Measurements from ENCODE around the gene STRIP2.
"Not testable (repeated sequence)": the region's sequence is repeated elsewhere in the genome, so short reads cannot be mapped to it uniquely, and the experiment has no call there.

STRIP2 gene

DNA sequence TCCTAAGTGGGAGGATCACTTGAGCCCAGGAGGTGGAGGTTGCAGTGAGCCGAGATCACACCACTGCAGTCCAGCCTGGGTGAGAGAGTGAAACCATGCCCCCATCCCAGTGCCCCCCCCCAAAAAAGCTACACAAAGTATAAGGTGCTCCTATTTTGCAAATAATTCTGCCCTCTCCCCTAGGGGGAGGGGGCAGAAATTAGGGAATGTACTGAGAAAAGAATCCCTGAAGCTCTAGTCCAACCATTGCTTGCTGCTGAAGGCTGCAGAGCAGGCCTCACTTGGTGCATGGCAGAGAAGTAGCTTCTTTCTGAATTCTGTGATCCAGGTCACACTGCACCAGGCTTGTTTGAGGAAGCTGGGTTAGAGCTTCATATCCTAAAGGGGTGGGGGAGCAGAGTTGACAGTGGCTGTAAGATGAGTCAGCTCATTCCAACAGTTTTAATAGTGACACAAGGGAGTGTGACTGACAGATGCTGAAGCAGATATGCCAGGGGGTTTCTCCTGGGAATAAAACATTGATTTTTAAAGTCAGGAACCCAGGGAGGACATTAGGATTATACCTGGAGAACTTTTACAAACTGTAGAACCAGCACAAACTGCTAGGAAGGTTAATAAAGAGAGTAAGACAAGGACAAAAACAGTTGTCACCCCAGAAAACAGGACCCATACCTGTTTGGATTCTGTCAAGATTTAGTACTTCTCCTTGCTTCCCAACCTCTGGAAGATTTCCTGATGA, 32.8 kb upstream of the STRIP2 start:
- Histone ChIP-seq H3K27ac (ENCODE audit: low read depth, low read length) (no peak overlapping the region), H4K20me1 (ENCODE audit: control insufficient read depth, insufficient read depth, low read depth, low read length) (no peaks in the 10 kb centered on the region), H3K27me3 (ENCODE audit: control insufficient read depth, low read length) (no peaks in the 10 kb centered on the region), H3K9me3 (ENCODE audit: control insufficient read depth, insufficient read depth, low read length) (no peaks in the 10 kb centered on the region), H3K4me2 (ENCODE audit: low read length) (no peak overlapping the region), H3K4me1 (ENCODE audit: control insufficient read depth, low read length) (no peaks in the 10 kb centered on the region), H3F3A (ENCODE audit: control insufficient read depth, insufficient read depth) (no peaks in the 10 kb centered on the region), H3K36me3 (ENCODE audit: control insufficient read depth, low read length) (no peaks in the 10 kb centered on the region), H3K79me2 (ENCODE audit: control insufficient read depth, low read length) (no peaks in the 10 kb centered on the region), H3K9me2 (replicated peaks; ENCODE audit: control insufficient read depth, low read length) (no peaks in the 10 kb centered on the region), H3K4me3 (ENCODE audit: low read length) (no peak overlapping the region)
- no peak for TF ChIP-seq CTCF (IDR thresholded peaks at IDR 0.05; ENCODE audit: low read depth, low read length, poor library complexity, severe bottlenecking)
- no peak for TF ChIP-seq EZH2phosphoT487 (IDR thresholded peaks at IDR 0.05; ENCODE audit: borderline replicate concordance, low read length)

- Histone ChIP-seq H3K9me3 (ENCODE audit: control insufficient read depth, insufficient read depth, low read length) (no peaks in the 10 kb centered on the region), H3F3A (ENCODE audit: control insufficient read depth, insufficient read depth) (no peaks in the 10 kb centered on the region), H3K79me2 (ENCODE audit: control insufficient read depth, low read length) (no peaks in the 10 kb centered on the region), H3K27ac (ENCODE audit: low read depth, low read length) (no peak overlapping the region), H3K36me3 (ENCODE audit: control insufficient read depth, low read length) (no peaks in the 10 kb centered on the region), H4K20me1 (ENCODE audit: control insufficient read depth, insufficient read depth, low read depth, low read length) (no peaks in the 10 kb centered on the region), H3K9me2 (replicated peaks; ENCODE audit: control insufficient read depth, low read length) (no peaks in the 10 kb centered on the region), H3K27me3 (ENCODE audit: control insufficient read depth, low read length) (no peaks in the 10 kb centered on the region), H3K4me1 (ENCODE audit: control insufficient read depth, low read length) (no peaks in the 10 kb centered on the region), H3K4me3 (ENCODE audit: low read length) (no peak overlapping the region), H3K4me2 (ENCODE audit: low read length) (no peak overlapping the region)
- TF ChIP-seq EZH2phosphoT487 (IDR thresholded peaks at IDR 0.05; ENCODE audit: borderline replicate concordance, low read length) (no peak), CTCF (IDR thresholded peaks at IDR 0.05; ENCODE audit: low read depth, low read length, poor library complexity, severe bottlenecking) (peak; percentile 54)
These were observed 32.0 kb upstream of the STRIP2 start for GRCh38 chr7:129401967-129402860.

- H3K4me2 ChIP-seq (ENCODE audit: low read length), result no peak overlapping the region
- H3K4me3 ChIP-seq (ENCODE audit: low read length), result no peak overlapping the region
- no peaks in the 10 kb centered on the region for H4K20me1 ChIP-seq (ENCODE audit: control insufficient read depth, insufficient read depth, low read depth, low read length)
- no peak for TF ChIP-seq CTCF (IDR thresholded peaks at IDR 0.05; ENCODE audit: low read depth, low read length, poor library complexity, severe bottlenecking)
- no peaks in the 10 kb centered on the region for H3K9me3 ChIP-seq (ENCODE audit: control insufficient read depth, insufficient read depth, low read length)
- H3K27me3 ChIP-seq (ENCODE audit: control insufficient read depth, low read length), result no peaks in the 10 kb centered on the region
- H3K4me1 ChIP-seq (ENCODE audit: control insufficient read depth, low read length), result no peaks in the 10 kb centered on the region
- H3K36me3 ChIP-seq (ENCODE audit: control insufficient read depth, low read length), result no peaks in the 10 kb centered on the region
- H3K79me2 ChIP-seq (ENCODE audit: control insufficient read depth, low read length), result no peaks in the 10 kb centered on the region
- H3F3A ChIP-seq (ENCODE audit: control insufficient read depth, insufficient read depth), result no peaks in the 10 kb centered on the region
- no peak overlapping the region for H3K27ac ChIP-seq (ENCODE audit: low read depth, low read length)
- no peaks in the 10 kb centered on the region for H3K9me2 ChIP-seq (replicated peaks; ENCODE audit: control insufficient read depth, low read length)
These were observed 28.7 kb upstream of the STRIP2 start for GRCh38 chr7:129405527-129405926.

GRCh38 chr7:129410238-129410637, 24.0 kb upstream of the STRIP2 start:
- not testable (repeated sequence) for H3K4me2 ChIP-seq (ENCODE audit: low read length); H3K36me3 ChIP-seq (ENCODE audit: control insufficient read depth, low read length); H3K27ac ChIP-seq (ENCODE audit: low read depth, low read length); H3F3A ChIP-seq (ENCODE audit: control insufficient read depth, insufficient read depth); H3K4me3 ChIP-seq (ENCODE audit: low read length); H3K27me3 ChIP-seq (ENCODE audit: control insufficient read depth, low read length); H3K79me2 ChIP-seq (ENCODE audit: control insufficient read depth, low read length); H3K9me3 ChIP-seq (ENCODE audit: control insufficient read depth, insufficient read depth, low read length); H3K4me1 ChIP-seq (ENCODE audit: control insufficient read depth, low read length); H3K9me2 ChIP-seq (replicated peaks; ENCODE audit: control insufficient read depth, low read length); H4K20me1 ChIP-seq (ENCODE audit: control insufficient read depth, insufficient read depth, low read depth, low read length)
